Activated T-helper 1 cell treated with anti-CD3 and anti-CD28 coated beads, Interleukin-12 subunit alpha, Interleukin-12 subunit beta, Interleukin-2, Interleukin-4 antibody, amounts not matched to agents 30 ng/mL and 10 ng/mL and 1 ng/mL, durations not matched to agents 14 hours and 24 hours and 36 hours (primary cell): ENCODE results near the gene MMP23B. TPM values are rescaled to one million over a fixed set of nuclear protein-coding genes. Genes with fewer than 3 reads are reported as not detected.

ENCODE experiments used
- DNase-seq: peaks from one replicate; pipeline ENCODE4 v3.0.0; 2021; ENCODE audit warnings: low spot score
- H3K27ac Mint-ChIP-seq: one replicate; pipeline ENCODE4 v1.8.0; 2021; ENCODE audit warnings: mild to moderate bottlenecking, mixed read lengths
- H3K27me3 Mint-ChIP-seq: one replicate; pipeline ENCODE4 v1.8.0; 2022; ENCODE audit warnings: mild to moderate bottlenecking, moderate library complexity, mixed read lengths; ENCODE audit not compliant: insufficient read depth
- H3K36me3 Mint-ChIP-seq: one replicate; pipeline ENCODE4 v1.8.0; 2021; ENCODE audit warnings: low read depth, mixed read lengths
- H3K4me1 Mint-ChIP-seq: one replicate; pipeline ENCODE4 v1.8.0; 2021; ENCODE audit warnings: low read depth, mixed read lengths
- H3K4me3 Mint-ChIP-seq: one replicate; pipeline ENCODE4 v1.8.0; 2021; ENCODE audit warnings: mild to moderate bottlenecking, moderate library complexity, mixed read lengths
- H3K9me3 Mint-ChIP-seq: one replicate; pipeline ENCODE4 v1.8.0; 2021; ENCODE audit warnings: mixed read lengths
- intact Hi-C: fragments of 100-400 bp; cut with micrococcal nuclease; formaldehyde crosslinking; loops from one replicate; pipeline ENCODE4 v1.15.1; 2024
- total RNA-seq: library from RNA; stranded (reverse); gene quantifications from 2 replicates; pipeline ENCODE4 v1.2.3, GENCODE V29; 2022

Gene MMP23B
- total RNA-seq, 1 donor from 2014 or later, result 0.49 TPM

DNA sequence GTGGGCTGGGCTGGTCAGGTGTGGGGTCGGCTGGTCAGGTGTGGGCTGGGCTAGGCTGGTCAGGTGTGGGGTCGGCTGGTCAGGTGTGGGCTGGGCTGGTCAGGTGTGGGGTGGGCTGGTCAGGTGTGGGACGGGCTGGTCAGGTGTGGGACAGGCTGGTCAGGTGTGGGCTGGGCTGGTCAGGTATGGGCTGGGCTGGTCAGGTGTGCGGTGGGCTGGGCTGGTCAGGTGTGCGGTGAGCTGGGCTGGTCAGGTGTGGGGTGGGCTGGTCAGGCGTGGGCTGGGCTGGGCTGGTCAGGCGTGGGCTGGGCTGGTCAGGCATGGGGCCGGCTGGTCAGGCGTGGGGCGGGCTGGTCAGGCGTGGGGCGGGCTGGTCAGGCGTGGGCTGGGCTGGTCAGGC is 25.7 kb upstream of the MMP23B start:
- H3K4me3 Mint-ChIP-seq, result no peak overlapping the region
- intact Hi-C loops, result no loop called here
- peaks cover 13% of the 10 kb centered on the region for H3K4me1 Mint-ChIP-seq
- no peak for DNase-seq
- no peaks in the 10 kb centered on the region for H3K27me3 Mint-ChIP-seq
- no peaks in the 10 kb centered on the region for H3K36me3 Mint-ChIP-seq
- no peak overlapping the region for H3K27ac Mint-ChIP-seq
- no peaks in the 10 kb centered on the region for H3K9me3 Mint-ChIP-seq

DNA sequence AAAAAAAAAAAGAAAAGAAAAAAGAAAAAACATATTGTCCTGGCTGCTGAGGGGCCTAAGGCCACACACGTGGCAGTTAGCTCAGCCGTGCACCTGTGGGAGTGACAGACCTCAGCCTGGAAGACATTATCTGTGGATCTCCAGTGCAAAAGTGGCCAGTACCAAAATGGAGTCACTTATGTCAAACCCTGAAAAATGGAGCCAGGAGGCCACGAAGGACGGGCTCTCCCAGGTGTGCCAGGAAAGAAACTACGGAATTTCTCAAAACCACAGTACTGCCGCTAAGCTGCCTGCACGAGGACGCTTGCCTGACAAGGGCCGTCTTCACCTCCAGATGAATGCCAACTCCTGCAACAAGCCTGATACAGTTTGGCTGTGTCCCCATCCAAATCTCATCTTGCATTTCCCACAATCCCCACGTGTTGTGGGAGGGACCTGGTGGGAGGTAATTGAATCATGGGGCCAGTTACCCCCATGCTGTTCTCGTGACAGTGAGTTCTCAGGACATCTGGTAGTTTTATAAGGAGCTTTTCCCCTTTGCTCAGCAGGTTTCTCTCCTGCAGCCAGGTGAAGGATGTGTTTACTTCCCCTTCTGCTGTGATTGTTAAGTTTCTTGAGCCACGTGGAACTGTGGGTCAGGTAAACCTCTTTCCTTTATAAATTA is 22.0 kb upstream of the MMP23B start:
- Mint-ChIP-seq H3K36me3 (no peaks in the 10 kb centered on the region), H3K27ac (no peak overlapping the region), H3K27me3 (no peaks in the 10 kb centered on the region), H3K4me3 (no peak overlapping the region), H3K4me1 (peaks cover 30% of the 10 kb centered on the region), H3K9me3 (no peaks in the 10 kb centered on the region)
- intact Hi-C loops, result loop anchor here (10.0 kb wide), 2 partner anchors 115 to 785 kb away; partner anchors contain the start of genes CDK11A, MORN1 and RER1
- DNase-seq, result no peak

- no peak overlapping the region for H3K4me3 Mint-ChIP-seq
- intact Hi-C loops, result loop anchor here (10.0 kb wide), 2 partner anchors 114 to 784 kb away; partner anchors contain the start of genes CDK11A, MORN1 and RER1
- no peaks in the 10 kb centered on the region for H3K27me3 Mint-ChIP-seq
- H3K9me3 Mint-ChIP-seq, result no peaks in the 10 kb centered on the region
- H3K27ac Mint-ChIP-seq, result no peak overlapping the region
- no peak for DNase-seq
- H3K4me1 Mint-ChIP-seq, result peaks cover 31% of the 10 kb centered on the region
- no peaks in the 10 kb centered on the region for H3K36me3 Mint-ChIP-seq
Measured at GRCh38 chr1:1610796-1611195, 21.2 kb upstream of the MMP23B start.

GRCh38 chr1:1612104-1612400 is 19.9 kb upstream of the MMP23B start:
- no peaks in the 10 kb centered on the region for H3K36me3 Mint-ChIP-seq
- peak overlapping the region; percentile 67 for H3K27ac Mint-ChIP-seq
- intact Hi-C loops, result loop anchor here (10.0 kb wide), 2 partner anchors 113 to 783 kb away; partner anchors contain the start of genes CDK11A, MORN1 and RER1

DNA sequence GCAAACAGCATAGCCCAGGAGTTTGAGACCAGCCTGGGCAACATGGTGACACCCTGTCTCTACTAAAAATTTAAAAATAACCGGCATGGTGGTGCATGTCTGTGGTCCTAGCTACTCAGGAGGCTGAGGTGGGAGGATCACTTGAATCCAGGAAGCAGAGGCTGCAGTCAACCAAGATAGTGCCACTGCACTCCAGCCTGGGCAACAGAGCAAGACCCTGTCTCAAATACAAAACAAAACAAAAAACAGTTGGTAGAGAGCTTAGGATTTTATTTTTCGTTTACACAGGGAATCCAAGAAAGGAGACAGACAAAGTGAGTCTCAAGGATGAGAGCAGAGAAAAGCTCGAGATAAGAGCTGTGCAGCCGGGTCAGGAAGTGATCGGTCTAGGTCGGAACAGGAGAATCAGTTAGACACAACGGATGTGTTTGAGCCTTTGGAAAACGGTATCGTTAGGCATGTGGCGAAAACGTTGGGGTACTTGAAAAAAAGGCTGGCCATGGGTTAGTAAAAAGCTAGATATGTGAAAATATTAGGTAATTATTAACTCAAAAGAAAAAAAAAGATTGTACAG is 18.4 kb upstream of the MMP23B start:
- Mint-ChIP-seq H3K4me1 (peaks cover 25% of the 10 kb centered on the region), H3K36me3 (peaks cover 4% of the 10 kb centered on the region), H3K27ac (peak overlapping the region; percentile 99), H3K4me3 (peak overlapping the region; percentile 92), H3K9me3 (no peaks in the 10 kb centered on the region), H3K27me3 (no peaks in the 10 kb centered on the region)
- intact Hi-C loops, result loop anchor here (1.0 to 10.0 kb wide), 7 partner anchors 17 to 781 kb away; partner anchors contain the start of genes CDK11A, MORN1, PUSL1 and RER1
- DNase-seq, result no peak

More at GRCh38 chr1:1612104-1612400, 19.9 kb upstream of the MMP23B start:
- H3K4me3 Mint-ChIP-seq, result no peak overlapping the region
- peaks cover 26% of the 10 kb centered on the region for H3K4me1 Mint-ChIP-seq
- DNase-seq, result no peak
- no peaks in the 10 kb centered on the region for H3K27me3 Mint-ChIP-seq
- H3K9me3 Mint-ChIP-seq, result no peaks in the 10 kb centered on the region

DNA sequence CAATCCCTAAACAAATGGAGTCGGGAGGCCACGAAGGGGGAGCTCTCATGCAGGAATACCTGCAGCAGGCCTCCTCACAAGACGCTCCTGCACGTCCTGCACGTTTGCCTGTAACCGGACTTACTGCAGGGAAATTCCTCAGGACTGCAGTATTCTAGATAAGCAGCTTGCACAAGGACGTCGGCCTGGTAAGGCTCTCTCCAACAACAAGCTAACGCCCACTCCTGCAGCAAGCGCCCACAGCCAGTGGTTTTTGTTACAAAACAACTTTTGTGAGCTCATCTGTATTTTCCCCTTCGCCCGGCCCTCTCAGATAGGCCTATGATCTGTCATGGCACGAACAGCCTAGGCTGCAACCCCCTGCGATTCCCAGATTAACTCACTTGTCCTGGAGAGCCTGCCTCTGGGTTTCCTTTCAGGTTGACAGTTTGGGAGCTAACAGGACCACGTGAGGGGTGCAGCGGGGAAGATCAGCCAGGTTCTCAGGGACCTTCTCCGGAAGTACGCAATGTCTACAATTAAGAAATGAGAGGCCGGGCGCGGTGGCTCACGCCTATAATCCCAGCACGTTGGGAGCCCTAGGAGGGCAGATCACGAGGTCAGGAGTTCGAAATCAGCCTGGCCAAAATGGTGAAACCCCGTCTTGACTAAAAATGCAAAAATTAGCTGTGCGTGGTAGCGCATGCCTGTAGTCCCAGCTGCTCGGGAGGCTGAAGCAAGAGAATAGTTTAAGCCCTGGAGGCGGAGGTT is 17.6 kb upstream of the MMP23B start:
- DNase-seq, result peak; percentile 54
- peaks cover 4% of the 10 kb centered on the region for H3K36me3 Mint-ChIP-seq
- H3K9me3 Mint-ChIP-seq, result no peaks in the 10 kb centered on the region
- intact Hi-C loops, result loop anchor here (1.0 to 10.0 kb wide), 7 partner anchors 16 to 780 kb away; partner anchors contain the start of genes CDK11A, MORN1, PUSL1 and RER1
- peak overlapping the region; percentile 92 for H3K4me3 Mint-ChIP-seq
- H3K27ac Mint-ChIP-seq, result peak overlapping the region; percentile 99
- no peaks in the 10 kb centered on the region for H3K27me3 Mint-ChIP-seq
- H3K4me1 Mint-ChIP-seq, result peaks cover 25% of the 10 kb centered on the region

GRCh38 chr1:1614954-1615255 is 17.1 kb upstream of the MMP23B start:
- Mint-ChIP-seq H3K4me1 (peaks cover 25% of the 10 kb centered on the region), H3K27me3 (no peaks in the 10 kb centered on the region), H3K36me3 (peaks cover 4% of the 10 kb centered on the region), H3K9me3 (no peaks in the 10 kb centered on the region), H3K4me3 (peak overlapping the region; percentile 92), H3K27ac (peak overlapping the region; percentile 99)
- DNase-seq, result no peak
- intact Hi-C loops, result loop anchor here (1.0 to 10.0 kb wide), 11 partner anchors 16 to 780 kb away; partner anchors contain the start of genes ATAD3B, AURKAIP1, C1orf159 and CDK11A

DNA sequence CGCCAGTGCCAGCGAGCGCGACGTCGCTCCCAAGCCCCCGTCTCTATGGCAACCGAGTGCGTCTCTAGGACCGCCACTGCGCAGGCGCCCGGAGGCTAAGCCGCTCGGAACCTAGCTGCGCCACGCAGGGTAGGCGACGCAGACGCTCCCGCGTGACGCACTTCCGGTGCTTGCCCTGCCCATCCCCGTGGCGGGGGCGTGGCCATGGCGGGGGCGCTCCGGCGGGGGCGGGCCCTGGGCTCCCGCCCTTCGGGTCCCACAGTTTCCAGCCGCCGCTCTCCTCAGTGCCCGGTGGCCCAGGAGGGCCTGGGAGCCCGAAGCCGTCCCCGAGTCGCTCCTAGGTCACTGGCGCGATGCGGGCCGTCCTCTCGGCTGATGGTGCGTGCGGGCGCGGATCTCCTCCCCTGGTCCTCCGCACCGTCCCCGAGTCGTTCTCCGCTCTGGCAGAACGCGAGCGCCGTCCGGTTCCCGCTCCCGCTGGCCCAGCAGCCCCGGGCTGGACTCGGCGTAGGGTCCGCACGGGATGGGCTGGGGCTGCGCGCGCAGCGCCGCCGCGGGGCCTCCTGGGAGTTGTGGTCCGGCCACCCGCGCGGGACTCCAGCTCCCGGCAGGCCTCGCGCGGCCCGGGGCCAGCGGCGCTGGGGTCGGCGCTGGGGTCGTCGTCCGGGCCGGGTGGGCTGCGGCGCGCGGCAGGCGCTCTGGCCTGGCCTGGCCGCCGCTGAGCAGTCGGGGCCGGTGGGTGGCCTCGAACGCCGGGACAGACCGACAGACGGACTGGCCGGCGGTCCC is 16.5 kb upstream of the MMP23B start, which contains the start of gene MIB2:
TSS of gene MIB2 (plus strand) at position 245 of the 789 bp plus-strand sequence. CDS start 7,953 bp downstream, outside the sequence.
- peak within 1 kb of the TSS; percentile 92 for H3K4me3 Mint-ChIP-seq
- intact Hi-C loops, result loop anchor here (1.0 to 10.0 kb wide), 9 partner anchors 15 to 779 kb away; partner anchors contain the start of genes ATAD3B, AURKAIP1, C1orf159 and CDK11A

DNA sequence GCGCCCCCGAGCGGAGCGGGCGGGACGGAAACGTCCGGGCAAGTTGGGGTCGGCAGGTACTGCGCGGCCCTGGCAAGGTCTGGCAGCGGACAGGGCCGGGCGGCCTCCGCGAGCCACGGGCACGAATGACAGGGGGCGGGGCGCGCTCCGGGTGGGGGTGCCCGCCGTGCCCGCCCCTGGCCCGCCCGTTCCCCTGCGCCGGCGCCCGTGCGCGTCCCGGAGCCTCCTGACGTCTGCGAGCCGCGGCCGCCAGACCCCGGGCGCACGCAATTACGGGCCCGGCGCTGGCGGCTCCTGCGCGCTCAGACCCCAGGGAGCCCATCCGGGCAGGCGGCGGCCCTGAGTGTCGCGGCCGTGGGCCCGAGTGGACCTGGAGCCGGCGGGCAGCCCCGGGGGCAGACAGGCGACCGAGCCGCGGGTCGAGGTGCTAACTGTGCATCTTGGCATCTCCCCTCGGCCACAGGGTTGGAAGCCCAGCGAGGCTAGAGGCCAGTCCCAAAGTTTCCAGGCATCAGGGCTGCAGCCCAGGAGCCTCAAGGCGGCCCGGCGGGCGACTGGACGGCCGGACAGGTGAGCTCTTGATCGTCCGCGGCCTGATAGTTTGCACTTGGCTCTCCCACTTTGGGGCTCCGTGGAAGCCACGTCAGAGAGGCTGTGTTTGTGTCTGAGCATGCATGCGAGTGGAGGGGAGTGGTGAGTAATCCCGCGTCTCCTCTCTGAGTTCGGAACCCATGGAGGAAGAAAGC is 15.8 kb upstream of the MMP23B start:
- Mint-ChIP-seq H3K27ac (peak overlapping the region; percentile 86), H3K4me3 (peak overlapping the region; percentile 85), H3K9me3 (no peaks in the 10 kb centered on the region), H3K27me3 (no peaks in the 10 kb centered on the region), H3K36me3 (peaks cover 4% of the 10 kb centered on the region), H3K4me1 (peaks cover 25% of the 10 kb centered on the region)
- intact Hi-C loops, result loop anchor here (10.0 kb wide), 2 partner anchors 109 to 779 kb away; partner anchors contain the start of genes CDK11A, MORN1 and RER1
- peak; percentile 49 for DNase-seq

More for the DNA sequence above, 16.5 kb upstream of the MMP23B start, which contains the start of gene MIB2:
- H3K36me3 Mint-ChIP-seq, result peaks cover 4% of the 10 kb centered on the region
- H3K4me1 Mint-ChIP-seq, result peaks cover 25% of the 10 kb centered on the region
- H3K27ac Mint-ChIP-seq, result peak within 1 kb of the TSS; percentile 99
- peak; percentile 98 for DNase-seq
- H3K9me3 Mint-ChIP-seq, result no peaks in the 10 kb centered on the region
- H3K27me3 Mint-ChIP-seq, result no peaks in the 10 kb centered on the region

DNA sequence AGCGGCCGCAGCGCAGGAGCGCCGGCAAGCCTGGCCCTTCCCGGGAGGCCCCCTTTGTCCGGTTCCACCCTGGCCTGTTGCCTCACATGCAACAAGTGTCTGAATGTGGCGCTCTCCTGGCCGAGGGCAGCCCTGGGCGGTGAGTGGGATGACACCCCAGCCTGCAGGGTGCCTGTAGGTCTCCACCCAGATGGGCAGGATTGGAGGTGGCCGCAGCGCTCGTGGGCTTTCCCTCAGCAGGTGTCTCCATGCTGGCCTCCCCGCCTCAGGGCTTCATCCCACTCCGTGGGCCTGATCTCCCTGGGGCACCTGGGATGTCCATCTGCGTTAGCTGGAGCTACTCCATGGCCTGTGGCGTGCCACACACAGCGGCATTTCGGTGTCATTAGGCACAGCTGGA is 15.1 kb upstream of the MMP23B start:
- intact Hi-C loops, result loop anchor here (10.0 kb wide), 2 partner anchors 108 to 778 kb away; partner anchors contain the start of genes CDK11A, MORN1 and RER1
- no peaks in the 10 kb centered on the region for H3K27me3 Mint-ChIP-seq
- H3K27ac Mint-ChIP-seq, result peak overlapping the region; percentile 86
- peaks cover 25% of the 10 kb centered on the region for H3K4me1 Mint-ChIP-seq
- DNase-seq, result no peak
- H3K9me3 Mint-ChIP-seq, result no peaks in the 10 kb centered on the region
- peak overlapping the region; percentile 85 for H3K4me3 Mint-ChIP-seq
- H3K36me3 Mint-ChIP-seq, result peaks cover 4% of the 10 kb centered on the region

GRCh38 chr1:1617516-1617915 is 14.5 kb upstream of the MMP23B start:
- peak overlapping the region; percentile 85 for H3K4me3 Mint-ChIP-seq
- peaks cover 4% of the 10 kb centered on the region for H3K36me3 Mint-ChIP-seq
- no peak for DNase-seq
- peak overlapping the region; percentile 86 for H3K27ac Mint-ChIP-seq
- no peaks in the 10 kb centered on the region for H3K9me3 Mint-ChIP-seq
- intact Hi-C loops, result loop anchor here (10.0 kb wide), 2 partner anchors 107 to 777 kb away; partner anchors contain the start of genes CDK11A, MORN1 and RER1
- H3K27me3 Mint-ChIP-seq, result no peaks in the 10 kb centered on the region
- peaks cover 25% of the 10 kb centered on the region for H3K4me1 Mint-ChIP-seq
